ENCODE data around the gene TLE2. TPM values are rescaled to one million over a fixed set of nuclear protein-coding genes. Genes with fewer than 3 reads are reported as not detected.
"Not testable (repeated sequence)": the region's sequence is repeated elsewhere in the genome, so short reads cannot be mapped to it uniquely, and the experiment has no call there.

TLE2 gene
- total RNA-seq, 1 donor from 2014 or later: 0.08 TPM

- DNase-seq (ENCODE audit: low read depth): no peak
Observed at GRCh38 chr19:3056417-3057088, 27.5 kb upstream of the TLE2 start.

DNA sequence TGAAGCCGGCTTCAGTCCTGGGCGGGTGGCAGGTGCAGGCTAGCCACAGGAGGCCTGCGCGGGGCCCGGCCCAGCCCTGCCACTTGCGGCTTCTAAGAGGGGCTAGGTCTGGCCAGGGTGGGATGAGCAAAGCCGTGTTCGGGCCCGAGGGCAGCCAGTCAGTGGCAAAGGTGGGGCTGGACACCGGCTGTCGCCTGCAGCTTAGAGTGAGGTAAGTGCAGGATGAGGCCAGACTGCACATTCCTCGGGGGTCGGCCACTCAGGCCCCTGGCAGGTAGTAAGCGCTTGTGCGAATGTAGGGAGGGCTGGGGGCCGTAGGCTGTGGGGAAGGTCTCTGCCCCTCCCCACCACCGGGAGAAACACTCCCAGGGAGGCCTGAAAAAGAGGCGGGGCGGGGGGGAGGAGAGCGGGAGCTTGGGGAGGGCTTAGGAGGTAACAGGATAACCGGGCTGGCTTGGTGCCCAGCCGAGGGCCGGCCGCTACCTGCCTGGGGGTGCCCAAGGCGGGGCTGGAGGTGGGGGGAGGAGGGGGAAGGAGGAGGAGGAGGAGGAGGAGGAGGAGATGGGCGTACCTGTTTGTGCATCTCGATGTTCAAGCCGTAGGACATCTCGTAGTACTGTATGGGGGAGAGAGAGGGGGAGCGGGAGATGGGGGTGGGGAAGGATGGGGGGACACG, 26.8 kb upstream of the TLE2 start:
- no peak for DNase-seq (ENCODE audit: low read depth)

DNA sequence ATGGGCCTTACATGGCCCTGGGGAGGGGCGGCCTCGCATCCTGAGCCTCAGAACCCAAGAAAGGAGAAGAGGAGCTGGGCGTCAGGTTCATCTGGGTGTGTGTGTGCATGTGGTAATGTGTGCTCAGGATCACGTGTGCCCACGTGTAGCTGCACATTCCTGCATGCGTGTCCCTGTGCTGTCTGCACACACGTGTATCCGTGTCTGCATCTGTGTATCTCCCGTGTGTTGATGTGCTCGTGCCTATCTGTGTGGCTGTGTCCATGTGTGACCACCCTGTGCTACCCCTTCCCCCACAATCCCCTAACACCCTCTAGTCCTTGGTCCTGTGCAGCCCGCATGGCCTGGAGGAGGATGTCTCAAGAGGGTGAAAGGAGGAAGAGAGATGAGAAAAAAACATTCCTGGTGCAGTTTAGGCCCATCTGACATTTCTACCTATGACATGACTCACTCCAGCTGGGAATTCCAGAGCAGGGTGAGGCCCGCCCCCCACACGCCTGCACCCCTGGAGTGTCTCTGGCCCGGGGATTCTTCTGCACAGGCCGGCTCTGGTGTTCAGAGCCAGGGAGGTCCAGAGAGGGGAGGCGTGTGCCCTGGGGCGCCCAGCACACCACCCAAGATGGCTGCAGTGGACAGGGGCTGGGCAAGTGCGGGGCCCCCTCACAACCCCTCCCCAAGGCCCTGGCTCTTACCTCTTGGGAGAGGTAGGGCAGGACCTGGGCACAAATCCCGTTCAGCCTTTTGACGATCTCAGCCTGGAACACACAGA, 26.1 kb upstream of the TLE2 start:
- DNase-seq (ENCODE audit: low read depth): no peak

- no peak for DNase-seq (ENCODE audit: low read depth)
Observed at GRCh38 chr19:3054265-3054971, 25.3 kb upstream of the TLE2 start.

DNA sequence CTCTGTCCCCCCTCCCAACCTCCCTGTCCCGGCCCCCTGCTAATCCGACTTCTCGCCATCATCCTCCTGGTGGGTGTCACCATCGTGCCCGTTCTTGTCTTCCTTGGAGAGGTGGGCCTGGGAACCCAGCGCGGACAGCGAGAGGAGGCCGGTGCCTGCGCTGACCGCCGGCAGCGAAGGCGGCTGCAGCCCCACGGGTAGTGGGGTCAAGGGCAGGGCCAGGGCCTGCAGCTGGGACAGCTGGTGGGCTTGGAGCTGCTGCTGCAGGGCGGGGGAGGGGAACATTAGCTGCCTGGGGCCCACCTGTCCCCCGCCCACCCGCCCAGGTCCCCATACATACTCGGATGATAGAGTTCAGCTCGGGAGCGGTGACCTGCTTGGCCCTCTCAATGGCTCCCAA, 24.7 kb upstream of the TLE2 start:
- DNase-seq (ENCODE audit: low read depth): no peak

GRCh38 chr19:3053218-3053621, 24.1 kb upstream of the TLE2 start:
- DNase-seq (ENCODE audit: low read depth): no peak

DNA sequence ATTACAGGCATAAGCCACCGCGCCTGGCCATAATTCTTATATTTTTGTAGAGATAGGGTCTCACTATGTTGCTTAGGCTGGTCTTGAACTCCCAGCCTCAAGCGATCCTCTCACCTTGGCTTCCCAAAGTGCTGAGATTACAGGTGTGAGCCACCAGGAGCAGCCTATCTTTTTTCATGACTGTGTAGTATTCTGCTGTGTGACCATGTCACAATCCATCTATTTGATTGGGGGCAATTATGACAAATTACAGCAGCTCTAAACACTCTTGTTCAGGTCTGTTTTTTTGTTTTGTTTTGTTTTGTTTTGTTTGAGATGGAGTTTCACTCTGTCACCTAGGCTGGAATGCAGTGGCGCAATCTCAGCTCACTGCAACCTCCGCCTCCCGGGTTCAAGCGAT, 20.9 kb upstream of the TLE2 start:
- DNase-seq (ENCODE audit: low read depth): not testable (repeated sequence)

DNA sequence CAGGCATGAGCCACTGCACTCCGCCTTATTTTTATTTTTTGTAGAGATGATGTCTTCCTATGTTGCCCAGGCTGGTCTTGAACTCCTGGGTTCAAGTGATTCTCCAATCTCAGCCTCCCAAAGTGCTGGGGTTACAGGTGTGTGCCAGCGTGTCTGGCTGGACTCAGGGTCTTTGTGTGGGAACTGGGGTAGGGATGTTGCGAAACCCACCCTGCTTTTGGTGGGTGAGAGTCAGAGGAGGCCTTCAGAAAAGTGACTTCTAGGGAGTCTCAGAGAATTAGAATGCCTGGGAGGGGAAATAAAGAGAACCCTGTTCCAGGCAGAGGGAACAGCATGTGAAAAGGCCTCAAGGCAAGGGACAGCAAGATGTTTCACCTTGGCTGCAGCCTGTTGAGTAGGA, 20.0 kb upstream of the TLE2 start:
- no peak for DNase-seq (ENCODE audit: low read depth)

- DNase-seq (ENCODE audit: low read depth): no peak
Observed at GRCh38 chr19:3048190-3048533, 19.1 kb upstream of the TLE2 start.

DNA sequence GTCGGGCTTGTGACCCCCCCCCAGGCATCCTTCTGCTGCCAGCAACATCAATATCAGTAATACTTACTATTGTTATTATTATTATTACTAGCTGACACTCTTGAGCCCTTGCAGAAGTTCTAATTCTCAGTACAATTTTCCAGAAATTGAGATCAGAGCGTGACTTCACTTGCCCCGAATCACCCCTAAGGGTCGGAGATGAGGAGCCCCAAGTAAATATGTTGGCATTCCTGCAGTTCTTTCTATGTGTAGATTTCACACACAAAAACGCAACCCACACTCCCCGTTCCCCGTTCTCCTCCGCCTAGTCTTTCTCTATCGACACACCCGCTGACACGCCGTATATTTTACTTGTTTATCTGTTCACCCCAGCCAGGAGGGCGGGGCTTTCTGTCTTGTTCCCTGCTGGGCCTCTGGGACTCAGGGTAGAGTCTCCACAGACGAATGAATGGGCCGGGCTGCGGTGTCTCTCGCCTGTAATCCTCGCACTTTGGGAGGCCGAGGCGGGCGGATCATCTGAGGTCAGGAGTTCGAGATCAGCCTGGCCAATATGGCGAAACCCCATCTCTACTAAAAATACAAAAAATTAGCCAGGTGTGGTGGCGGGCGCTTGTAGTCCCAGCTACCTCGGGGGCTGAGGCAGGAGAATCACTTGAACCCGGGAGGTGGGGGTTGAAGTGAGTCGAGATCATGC, 18.6 kb upstream of the TLE2 start:
- DNase-seq (ENCODE audit: low read depth): peak; percentile 35

DNA sequence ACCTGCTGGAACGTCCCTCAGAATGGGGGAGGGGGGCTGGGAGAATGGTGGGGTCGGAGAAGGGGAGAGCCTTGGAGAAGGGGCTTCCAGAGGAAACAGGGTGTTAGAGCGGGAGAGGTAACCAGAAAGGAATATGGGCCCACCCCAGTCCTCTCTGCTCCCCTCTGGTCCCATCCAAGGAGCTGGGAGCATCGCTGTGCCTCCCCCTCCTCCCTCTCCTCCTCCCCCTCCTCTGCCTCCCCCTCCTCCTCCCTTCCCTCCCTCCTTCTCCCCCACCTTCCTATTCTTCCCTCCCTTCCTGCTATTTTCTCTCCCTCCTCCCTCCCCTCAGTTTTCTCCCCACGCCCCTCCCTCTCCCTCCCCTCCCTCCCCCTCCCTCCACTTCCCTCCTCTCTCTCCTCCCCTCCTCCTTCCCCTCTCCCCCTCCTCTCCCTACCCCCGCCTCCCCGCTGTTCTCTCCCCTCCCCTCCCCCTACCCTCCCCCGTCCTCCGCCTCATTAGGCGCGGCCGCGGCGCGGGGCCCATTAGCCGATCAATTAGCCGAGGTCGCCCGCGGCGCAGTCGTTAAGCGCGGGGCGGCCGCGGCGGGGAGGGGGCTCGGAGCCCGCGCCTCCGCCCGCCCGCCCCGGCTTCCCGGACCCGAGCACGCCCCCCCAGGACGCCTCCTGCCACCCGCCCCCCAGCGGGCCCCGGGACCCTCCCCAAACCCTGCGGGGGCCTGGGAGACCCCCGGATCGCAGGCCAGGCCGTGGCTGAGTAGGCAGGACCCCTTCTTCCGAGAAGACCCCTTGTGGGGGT, 17.8 kb upstream of the TLE2 start:
- no peak for DNase-seq (ENCODE audit: low read depth)

DNA sequence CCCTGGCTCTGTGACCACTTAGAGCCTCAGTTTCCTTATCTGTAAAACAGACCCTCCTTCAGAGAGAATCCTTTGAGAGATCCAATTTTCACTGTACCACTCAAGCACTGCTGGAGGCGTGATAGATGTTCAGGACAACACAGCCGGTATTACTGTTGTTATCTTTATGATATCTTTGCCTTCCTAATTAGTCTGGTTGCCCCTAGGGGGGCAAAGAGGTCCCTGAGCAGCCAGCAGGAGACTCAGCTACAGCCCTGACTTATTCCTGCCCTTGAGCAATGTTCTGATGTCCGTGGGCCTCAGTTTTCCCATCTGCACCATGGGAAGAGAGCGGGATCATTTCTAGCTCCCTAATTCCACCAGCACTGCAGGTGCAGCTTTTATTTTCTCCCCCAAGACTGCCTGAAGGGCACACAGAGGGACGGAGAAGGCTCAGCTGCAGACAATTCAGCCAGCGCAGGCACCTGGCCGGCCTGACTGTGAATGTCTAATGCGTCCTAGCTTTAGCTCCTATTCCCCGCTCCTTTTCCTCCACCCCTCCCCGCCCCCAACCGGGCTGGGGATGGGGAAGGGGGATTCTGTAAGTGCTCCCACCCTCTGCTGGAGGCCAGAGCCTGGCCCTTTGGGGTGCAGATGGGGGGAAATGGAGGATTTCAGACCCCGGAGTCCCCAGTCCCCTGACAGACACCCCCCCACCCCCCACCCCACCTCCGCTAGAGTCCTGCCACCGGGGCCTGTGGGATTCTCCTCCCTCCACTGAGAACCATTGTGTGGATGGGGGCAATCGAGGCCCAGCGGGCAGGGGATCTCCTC, 17.0 kb upstream of the TLE2 start:
- DNase-seq (ENCODE audit: low read depth): no peak

DNA sequence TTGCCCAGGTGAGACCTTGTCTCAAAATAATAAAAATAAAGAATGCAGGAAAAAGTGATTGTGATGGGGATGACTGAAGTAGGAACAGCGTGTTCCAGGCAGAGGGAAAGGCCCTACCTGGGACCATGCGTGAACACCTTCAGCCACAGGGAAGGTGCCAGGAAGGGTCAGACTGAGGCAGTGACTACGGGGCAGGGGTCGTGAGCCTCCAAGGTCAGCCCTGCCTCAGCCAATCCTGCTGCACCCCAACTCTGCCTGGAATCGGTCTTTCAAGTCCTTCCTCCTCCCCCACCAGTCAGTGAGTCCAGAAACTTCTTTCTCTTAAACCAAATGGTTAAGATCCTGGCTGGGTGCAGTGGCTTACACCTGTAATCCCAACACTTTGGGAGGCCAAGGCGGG, 16.1 kb upstream of the TLE2 start:
- no peak for DNase-seq (ENCODE audit: low read depth)

DNA sequence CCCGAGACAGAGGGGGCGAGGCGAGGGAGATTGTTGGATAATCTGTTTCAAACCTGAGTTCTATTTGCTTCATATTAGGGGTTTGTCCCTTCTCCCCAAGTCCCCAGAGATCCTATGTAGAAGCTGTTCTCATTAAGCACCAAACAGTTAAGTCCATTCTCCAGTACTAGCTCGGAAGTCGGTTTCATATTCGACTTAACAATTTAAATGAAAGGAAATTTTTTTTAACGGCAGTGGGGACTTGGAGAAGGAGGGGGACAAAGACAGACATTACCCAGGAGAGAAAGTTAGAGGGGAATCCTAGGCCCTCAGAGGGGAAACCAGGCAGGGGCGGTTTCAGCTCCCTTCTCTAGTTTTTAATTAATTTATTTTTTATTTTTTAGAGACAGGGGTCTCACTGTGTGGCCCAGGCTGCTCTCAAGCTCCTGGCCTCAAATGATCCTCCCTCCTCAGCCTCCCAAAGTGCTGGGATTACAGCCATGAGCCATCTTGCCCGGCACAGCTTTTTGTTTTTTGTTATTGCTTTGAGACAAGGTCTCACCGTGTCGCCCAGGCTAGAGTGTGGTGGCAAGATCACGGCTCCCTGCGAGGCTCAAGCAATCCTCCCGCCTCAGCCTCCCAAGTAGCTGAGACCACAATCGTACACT, 13.7 kb upstream of the TLE2 start:
- DNase-seq (ENCODE audit: low read depth): no peak

DNA sequence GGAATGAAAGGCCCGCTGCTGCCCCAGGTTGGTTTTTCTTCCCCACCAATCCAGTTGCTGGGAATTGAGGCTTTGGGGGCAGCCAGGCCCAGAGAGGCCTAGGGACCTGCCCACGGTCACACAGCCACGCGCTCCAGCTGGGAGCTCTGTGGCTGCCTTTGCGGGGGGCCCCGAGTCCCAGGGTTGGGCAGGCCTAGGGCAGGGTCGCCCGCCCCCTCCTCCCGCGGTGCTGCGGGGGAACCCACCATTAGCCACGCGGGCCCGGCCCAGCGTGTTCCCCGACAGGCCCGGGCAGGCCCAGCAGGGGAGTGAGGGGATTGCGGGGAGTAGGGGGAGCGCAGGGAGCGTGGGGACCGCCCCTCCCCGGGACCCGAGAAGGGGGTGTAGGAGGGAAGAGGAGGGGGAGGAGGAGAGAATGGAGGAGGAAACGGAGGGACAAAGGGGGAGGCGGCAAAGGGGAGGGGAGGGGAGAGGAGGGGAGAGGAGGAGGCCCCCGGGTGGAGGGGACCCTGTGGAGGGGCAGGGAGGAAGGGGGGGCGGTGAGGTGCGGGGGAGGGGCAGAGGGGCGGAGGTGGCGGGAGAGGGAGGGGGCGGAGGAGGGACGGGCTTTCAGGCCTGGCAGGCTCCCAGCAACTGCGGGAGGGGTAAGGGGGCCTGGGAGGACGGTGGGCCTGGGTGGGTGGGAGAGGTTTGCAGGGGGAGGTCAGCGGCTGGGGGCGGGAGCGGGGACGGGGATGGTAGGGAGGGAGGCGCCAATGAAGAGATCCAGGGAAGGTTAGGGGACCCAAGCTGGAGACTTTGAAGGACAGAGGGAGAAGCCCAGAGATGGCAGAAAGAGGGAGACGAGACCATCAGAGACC, 12.9 kb upstream of the TLE2 start:
- DNase-seq (ENCODE audit: low read depth): no peak

- DNase-seq (ENCODE audit: low read depth): no peak
Observed at GRCh38 chr19:3041327-3041726, 12.2 kb upstream of the TLE2 start.

DNA sequence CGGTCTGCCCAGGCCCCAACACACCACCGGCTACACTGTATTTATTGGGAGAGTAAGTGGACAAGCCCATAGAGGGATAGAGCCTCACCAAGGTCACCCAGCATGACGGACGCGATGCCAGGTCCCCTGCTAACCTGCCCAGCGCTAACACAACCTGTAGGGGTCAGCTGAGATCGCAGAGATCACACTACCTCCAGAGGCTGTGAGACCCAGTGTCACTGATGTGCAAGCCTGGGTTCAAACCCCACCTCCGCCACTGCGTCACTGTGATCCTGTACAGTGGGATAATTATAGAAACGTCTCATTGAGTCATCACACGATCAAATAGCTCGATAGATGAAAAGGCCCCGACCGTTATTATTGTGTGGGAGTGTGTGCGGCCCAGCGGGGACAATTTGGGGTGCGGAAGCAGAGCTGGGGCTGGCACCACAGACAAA, 10.6 kb upstream of the TLE2 start:
- no peak for DNase-seq (ENCODE audit: low read depth)

DNA sequence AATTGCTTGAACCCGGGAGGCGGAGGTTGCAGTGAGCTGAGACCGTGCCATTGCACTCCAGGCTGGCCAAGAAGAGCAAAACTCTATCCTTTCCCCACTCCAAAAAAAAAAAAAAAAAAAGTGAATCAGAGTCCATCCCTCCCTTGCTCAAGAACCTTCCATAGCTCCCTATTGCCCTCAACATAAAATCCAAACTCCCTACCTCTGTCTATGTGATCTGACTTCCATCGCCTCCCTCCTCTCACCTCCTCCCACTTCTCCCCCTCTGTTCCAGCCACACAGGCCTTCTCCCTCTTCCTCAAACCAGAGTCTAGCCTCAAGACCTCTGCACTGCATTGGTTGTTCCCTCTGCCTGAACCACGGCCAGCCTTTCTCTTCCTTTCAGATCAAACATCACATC, 10.0 kb upstream of the TLE2 start:
- no peak for DNase-seq (ENCODE audit: low read depth)

All from myocyte (in vitro differentiated cells).